HCT116 (cell line): ENCODE data around the gene LDLRAD4. TPM values are rescaled to one million over a fixed set of nuclear protein-coding genes. Genes with fewer than 3 reads are reported as not detected.

Experiments
- ATAC-seq: fragments of 200-7000 bp; cut with Tn5 transposase; 2 replicates; pipeline ENCODE4 v1.9.1; 2020; ENCODE audit warnings: mild to moderate bottlenecking, moderate library complexity
- BruUV-seq: library from RNA; stranded (reverse); fragments of 400-500 nt; replicated peaks from 2 replicates; lab custom pipeline; 2021; lab: Mats Ljungman, UMichigan
- CTCF ChIA-PET: fragments of 300-600 bp; sonication (Branson Sonifier 250); formaldehyde crosslinking; loops from one replicate; lab custom pipeline; 2021; ENCODE audit warnings: antibody characterized with exemption; lab: Charles Lee
- POLR2A ChIA-PET: fragments of 300-600, 350-600 bp; sonication (Branson Sonifier 250); formaldehyde crosslinking; loops from one replicate; lab custom pipeline; 2021; ENCODE audit warnings: antibody characterized with exemption; lab: Charles Lee
- RAD21 ChIA-PET, 2 experiments: fragments of 300-600 bp; sonication (Branson Sonifier 250); formaldehyde crosslinking; loops; one replicate each; lab custom pipeline; 2023; ENCODE audit warnings: low total read pairs in 2 of 2; ENCODE audit not compliant: uncharacterized antibody in 2 of 2, unreplicated experiment in 2 of 2, low non-redundant PET in 1 of 2; lab: Charles Lee
- DNase-seq: peaks from one replicate; pipeline ENCODE4 v3.0.0-alpha.2; 2010; ENCODE audit warnings: low read depth, low spot score
- H2AFZ ChIP-seq: fragments of 200-600 bp; shearing (Covaris generic), sonication (generic); 2 replicates; pipeline ENCODE4 v1.6.1; 2017; ENCODE audit warnings: low read depth, mixed run types, mixed read lengths, antibody characterized with exemption, low read length; ENCODE audit not compliant: poor library complexity, severe bottlenecking
- H3K27ac ChIP-seq: 2 replicates; pipeline ENCODE4 v1.5.1; 2012; ENCODE audit warnings: low read depth, low read length
- H3K27me3 ChIP-seq: fragments of 200-600 bp; sonication (generic); 2 replicates; pipeline ENCODE4 v1.6.1; 2016; ENCODE audit warnings: mixed run types, low read length, mixed read lengths; ENCODE audit not compliant: insufficient read depth
- H3K36me3 ChIP-seq, 2 experiments: fragments of 200-500 bp in 1 of 2; fragments of 200-600 bp in 1 of 2; sonication (Bioruptor generic) in 1 of 2; sonication (generic) in 1 of 2; 2 replicates each; pipeline versions ENCODE4 v1.5.1 to v1.6.1; 2014 to 2016; ENCODE audit warnings: low read length in 2 of 2, inconsistent platforms in 1 of 2, mixed read lengths in 1 of 2, mixed run types in 1 of 2; ENCODE audit not compliant: insufficient read depth in 2 of 2, control insufficient read depth in 1 of 2
- H3K4me1 ChIP-seq, 2 experiments: fragments of 200-600 bp in 1 of 2; sonication (generic) in 1 of 2; 2 replicates each; pipeline versions ENCODE4 v1.5.1 to v1.6.1; 2012 to 2017; ENCODE audit warnings: low read length in 2 of 2, inconsistent platforms in 1 of 2, mild to moderate bottlenecking in 1 of 2, mixed read lengths in 1 of 2, mixed run types in 1 of 2, moderate library complexity in 1 of 2; ENCODE audit not compliant: insufficient read depth in 2 of 2, control insufficient read depth in 1 of 2
- H3K4me2 ChIP-seq: fragments of 200-600 bp; sonication (generic); 2 replicates; pipeline ENCODE4 v1.6.1; 2017; ENCODE audit warnings: mixed run types, low read length, mixed read lengths
- H3K4me3 ChIP-seq, 2 experiments: fragments of 200-600 bp in 1 of 2; sonication (generic) in 1 of 2; replicated peaks in 1 of 2; 2 replicates each; pipeline ENCODE4 v1.5.1; 2011 to 2016; ENCODE audit warnings: low read length in 2 of 2, control low read depth in 1 of 2, low read depth in 1 of 2, mild to moderate bottlenecking in 1 of 2, mixed read lengths in 1 of 2, mixed run types in 1 of 2
- H3K79me2 ChIP-seq: fragments of 200-600 bp; sonication (generic); 2 replicates; pipeline ENCODE4 v1.6.1; 2017; ENCODE audit warnings: mild to moderate bottlenecking, mixed run types, low read length, moderate library complexity, mixed read lengths; ENCODE audit not compliant: insufficient read depth
- H3K9ac ChIP-seq: fragments of 200-600 bp; sonication (generic); 2 replicates; pipeline ENCODE4 v1.6.1; 2016; ENCODE audit warnings: low read length, mixed read lengths
- H3K9me2 ChIP-seq: fragments of 200-600 bp; sonication (generic), shearing (Covaris generic); 2 replicates; pipeline ENCODE4 v1.6.1; 2017; ENCODE audit warnings: mixed run types, mild to moderate bottlenecking, moderate library complexity; ENCODE audit not compliant: insufficient read depth
- H3K9me3 ChIP-seq, 2 experiments: fragments of 200-500 bp in 1 of 2; fragments of 200-600 bp in 1 of 2; sonication (Bioruptor generic) in 1 of 2; sonication (generic) in 1 of 2; 2 replicates each; pipeline ENCODE4 v1.6.1; 2014 to 2017; ENCODE audit warnings: low read length in 2 of 2, mixed read lengths in 2 of 2, inconsistent platforms in 1 of 2, low read depth in 1 of 2, mild to moderate bottlenecking in 1 of 2, mixed run types in 1 of 2, moderate library complexity in 1 of 2; ENCODE audit not compliant: control insufficient read depth in 1 of 2, insufficient read depth in 1 of 2
- H4K20me1 ChIP-seq: fragments of 200-600 bp; sonication (generic), shearing (Covaris generic); 2 replicates; pipeline ENCODE4 v1.6.1; 2017; ENCODE audit warnings: mixed run types, mild to moderate bottlenecking, moderate library complexity; ENCODE audit not compliant: insufficient read depth
- ELF1 ChIP-seq: IDR thresholded peaks from 2 replicates; pipeline ENCODE4 v1.6.1; 2012; ENCODE audit warnings: low read depth, borderline replicate concordance
- EZH2 ChIP-seq: fragments of 200-600 bp; sonication (generic); IDR thresholded peaks from 2 replicates; pipeline ENCODE4 v1.6.1; 2017; ENCODE audit warnings: antibody characterized with exemption, mixed run types
- EZH2phosphoT487 ChIP-seq: fragments of 200-600 bp; IDR thresholded peaks from 2 replicates; pipeline ENCODE4 v1.6.1; 2018; ENCODE audit warnings: antibody characterized with exemption, borderline replicate concordance
- FOSL1 ChIP-seq: IDR thresholded peaks from 2 replicates; pipeline ENCODE4 v1.6.1; 2012; ENCODE audit warnings: low read depth
- POLR2AphosphoS5 ChIP-seq: IDR thresholded peaks from 2 replicates; pipeline ENCODE4 v1.6.1; 2011; ENCODE audit warnings: mild to moderate bottlenecking, low read depth, low read length, moderate library complexity
- RAD21 ChIP-seq: IDR thresholded peaks from 2 replicates; pipeline ENCODE4 v1.6.1; 2012; ENCODE audit warnings: low read depth, mild to moderate bottlenecking
- SIN3A ChIP-seq: IDR thresholded peaks from 2 replicates; pipeline ENCODE4 v1.6.1; 2012; ENCODE audit warnings: low read depth
- SRF ChIP-seq: IDR thresholded peaks from 2 replicates; pipeline ENCODE4 v1.6.1; 2012; ENCODE audit warnings: low read depth
- YY1 ChIP-seq: IDR thresholded peaks from 2 replicates; pipeline ENCODE4 v1.6.1; 2011; ENCODE audit warnings: low read length, low read depth, moderate library complexity, mild to moderate bottlenecking; ENCODE audit not compliant: insufficient replicate concordance; ENCODE audit errors: extremely low read depth
- ZFX ChIP-seq: fragments of 450-650 bp; IDR thresholded peaks from 2 replicates; pipeline ENCODE4 v1.6.1; 2017
- ZNF274 ChIP-seq: fragments of 200-500 bp; sonication (Bioruptor generic); IDR thresholded peaks from 2 replicates; pipeline ENCODE4 v1.6.1; 2014; ENCODE audit warnings: mild to moderate bottlenecking, low read depth, low read length, inconsistent platforms
- intact Hi-C: fragments of 100-400 bp; cut with micrococcal nuclease; formaldehyde crosslinking; loops from 2 replicates; pipeline ENCODE4 v1.10.0; 2022
- total RNA-seq: library from RNA; stranded (reverse); gene quantifications from one replicate; pipeline ENCODE4 v1.2.1, GENCODE V29; 2021; ENCODE audit not compliant: unreplicated experiment
- TF ChIP-seq, protein P1 (sequence below): IDR thresholded peaks from 2 replicates; pipeline ENCODE4 v1.6.1; 2011; ENCODE audit warnings: mild to moderate bottlenecking, low read length, moderate library complexity; ENCODE audit not compliant: insufficient replicate concordance; ENCODE audit errors: extremely low read depth

Gene LDLRAD4
- total RNA-seq, 1 experiment from 2014 or later, result 1.2 TPM

DNA sequence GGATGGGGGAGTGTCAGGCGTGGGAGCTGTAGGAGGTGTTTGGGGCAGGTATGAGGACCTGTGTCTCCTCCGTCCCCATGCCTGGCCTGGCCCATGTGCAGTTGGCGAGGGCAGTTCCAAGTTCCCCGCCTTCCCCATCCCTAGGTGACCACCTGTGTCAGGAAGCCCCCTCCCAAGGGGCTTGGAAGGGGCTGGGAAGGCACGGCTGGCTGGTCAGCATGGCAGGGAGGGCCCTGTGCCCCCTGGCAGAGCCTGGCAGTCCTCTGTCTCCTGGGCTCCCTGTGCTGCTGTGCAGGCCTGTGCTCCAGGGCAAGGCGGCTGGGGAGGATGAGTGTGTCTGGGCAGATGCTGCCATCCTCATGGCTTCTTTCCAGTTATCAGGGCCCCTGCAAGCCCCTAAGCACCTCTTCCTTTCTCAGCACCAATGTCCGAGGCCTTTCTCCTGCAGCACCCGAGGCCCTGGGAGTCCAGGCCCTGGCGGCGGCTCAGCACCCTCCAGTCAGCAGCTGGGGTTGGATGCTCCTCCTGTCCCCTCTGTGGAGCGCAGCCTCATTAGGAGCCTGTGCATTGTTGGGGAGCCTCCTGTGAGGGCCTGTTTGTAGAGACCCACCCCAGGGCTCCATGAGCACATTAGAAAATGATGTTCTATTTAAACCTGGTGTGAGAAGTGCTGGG is 406.1 kb downstream of the LDLRAD4 start (continued):
- TF ChIP-seq ZNF274, result no peak
- TF ChIP-seq ELF1, result no peak
- TF ChIP-seq FOSL1, result no peak
- no peak for TF ChIP-seq POLR2AphosphoS5

DNA sequence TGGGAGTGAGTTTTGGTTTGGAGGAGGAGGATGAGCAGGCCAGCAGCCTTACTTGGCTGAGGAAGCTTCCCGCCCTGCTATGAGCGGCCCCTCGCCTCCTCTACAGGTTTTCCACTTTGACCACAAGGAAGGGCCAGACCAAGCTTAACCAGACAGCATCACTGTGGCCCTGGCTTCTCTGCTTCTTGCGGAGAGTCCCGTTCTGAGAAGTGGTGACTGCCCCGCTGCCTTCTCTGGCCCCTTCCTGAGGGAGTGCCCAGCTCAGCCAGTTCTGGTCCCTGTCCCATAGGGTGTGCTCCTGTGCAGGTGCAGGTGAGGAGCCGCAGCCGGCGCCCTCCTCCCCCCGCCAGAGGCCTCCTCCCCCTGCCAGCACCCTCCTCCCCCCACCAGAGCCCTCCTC is 406.8 kb downstream of the LDLRAD4 start:
- Histone ChIP-seq H4K20me1 (no peaks in the 10 kb centered on the region), H3K9ac (no peak overlapping the region), H3K27ac (no peak overlapping the region), H3K27me3 (no peaks in the 10 kb centered on the region), H3K4me3 (no peak overlapping the region), H3K36me3 (no peaks in the 10 kb centered on the region), H2AFZ (no peak overlapping the region), H3K9me3 (no peaks in the 10 kb centered on the region), H3K4me1 (no peaks in the 10 kb centered on the region), H3K4me2 (no peak overlapping the region), H3K79me2 (no peaks in the 10 kb centered on the region), H3K9me2 (no peaks in the 10 kb centered on the region)
- ATAC-seq, result no peak
- DNase-seq, result no peak
- no peak for TF ChIP-seq EZH2
- TF ChIP-seq RAD21, result no peak
- TF ChIP-seq SIN3A, result no peak
- ChIA-PET RAD21 (no interaction called here), POLR2A (no interaction called here), CTCF (no interaction called here)
- intact Hi-C loops, result no loop called here
- BruUV-seq, result no TSS peak

DNA sequence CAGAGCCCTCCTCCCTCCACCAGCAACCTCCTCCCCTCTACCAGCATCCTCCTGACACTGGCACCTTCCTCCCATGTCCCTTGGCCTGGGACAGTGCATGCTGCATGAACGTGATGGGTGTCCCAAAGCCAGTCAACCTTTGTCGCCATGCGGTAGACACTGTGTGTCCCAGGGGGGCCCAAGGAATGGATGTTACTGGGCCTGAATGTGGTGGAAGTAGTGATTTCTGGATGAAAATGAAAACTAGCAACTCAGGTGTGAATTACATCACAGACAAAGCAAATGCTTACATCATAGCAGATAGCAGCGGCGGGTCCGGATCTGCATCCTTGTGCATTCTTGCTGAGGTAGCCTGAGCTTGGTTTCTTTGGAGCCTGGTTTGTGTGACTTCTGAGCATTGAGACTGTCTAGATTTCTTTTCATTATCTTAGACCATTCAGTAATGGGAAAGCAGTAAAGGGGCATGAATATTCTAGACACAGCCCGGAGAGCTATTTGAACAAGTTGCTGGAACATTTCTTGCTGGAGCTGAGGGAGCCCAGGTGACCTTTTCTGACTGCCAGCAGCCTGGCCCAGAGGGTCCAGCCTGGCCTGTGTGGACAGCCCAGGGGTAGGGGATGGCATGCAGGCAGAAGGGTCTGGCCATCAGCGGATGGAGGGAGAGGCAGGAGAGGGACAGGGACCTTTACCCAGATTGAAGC is 407.4 kb downstream of the LDLRAD4 start:
- no TSS peak for BruUV-seq
- no peaks in the 10 kb centered on the region for H3K9me3 ChIP-seq
- H4K20me1 ChIP-seq, result no peaks in the 10 kb centered on the region
- DNase-seq, result no peak
- H3K27ac ChIP-seq, result no peak overlapping the region
- intact Hi-C loops, result no loop called here
- H3K4me1 ChIP-seq, result no peaks in the 10 kb centered on the region
- H3K4me2 ChIP-seq, result no peak overlapping the region
- no peak overlapping the region for H3K9ac ChIP-seq
- no peaks in the 10 kb centered on the region for H3K36me3 ChIP-seq
- ChIA-PET POLR2A (no interaction called here), RAD21 (no interaction called here)
- no peak for ATAC-seq
- no peaks in the 10 kb centered on the region for H3K79me2 ChIP-seq
- H3K27me3 ChIP-seq, result no peaks in the 10 kb centered on the region
- TF ChIP-seq, protein P1, sequence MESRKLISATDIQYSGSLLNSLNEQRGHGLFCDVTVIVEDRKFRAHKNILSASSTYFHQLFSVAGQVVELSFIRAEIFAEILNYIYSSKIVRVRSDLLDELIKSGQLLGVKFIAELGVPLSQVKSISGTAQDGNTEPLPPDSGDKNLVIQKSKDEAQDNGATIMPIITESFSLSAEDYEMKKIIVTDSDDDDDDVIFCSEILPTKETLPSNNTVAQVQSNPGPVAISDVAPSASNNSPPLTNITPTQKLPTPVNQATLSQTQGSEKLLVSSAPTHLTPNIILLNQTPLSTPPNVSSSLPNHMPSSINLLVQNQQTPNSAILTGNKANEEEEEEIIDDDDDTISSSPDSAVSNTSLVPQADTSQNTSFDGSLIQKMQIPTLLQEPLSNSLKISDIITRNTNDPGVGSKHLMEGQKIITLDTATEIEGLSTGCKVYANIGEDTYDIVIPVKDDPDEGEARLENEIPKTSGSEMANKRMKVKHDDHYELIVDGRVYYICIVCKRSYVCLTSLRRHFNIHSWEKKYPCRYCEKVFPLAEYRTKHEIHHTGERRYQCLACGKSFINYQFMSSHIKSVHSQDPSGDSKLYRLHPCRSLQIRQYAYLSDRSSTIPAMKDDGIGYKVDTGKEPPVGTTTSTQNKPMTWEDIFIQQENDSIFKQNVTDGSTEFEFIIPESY, result no peak
- TF ChIP-seq ELF1 (no peak), SIN3A (no peak), YY1 (no peak), FOSL1 (no peak), SRF (no peak), EZH2 (no peak), RAD21 (no peak), ZFX (no peak), EZH2phosphoT487 (no peak)
- TF ChIP-seq, all 23 proteins: peak for 0
- Histone ChIP-seq H3K9me2 (no peaks in the 10 kb centered on the region), H2AFZ (no peak overlapping the region), H3K4me3 (no peak overlapping the region)
- CTCF ChIA-PET, result no interaction called here
